Spinal cord (tissue), 10 donors: ENCODE measurements around the gene SMIM44. TPM values are rescaled to one million over a fixed set of nuclear protein-coding genes. Genes with fewer than 3 reads are reported as not detected.

ENCODE experiments used
- DNase-seq, 6 donors: peaks; one replicate each; pipeline versions ENCODE4 v3.0.0 to v3.0.0-alpha.2; 2013 to 2015; ENCODE audit warnings: low spot score in 6 of 6, low read depth in 4 of 6
- H3K27ac ChIP-seq: one replicate; pipeline ENCODE4 v1.5.1; 2013; ENCODE audit warnings: low read depth, low read length, control low read depth
- H3K27me3 ChIP-seq: one replicate; pipeline ENCODE4 v1.6.1; 2013; ENCODE audit warnings: low read length; ENCODE audit not compliant: control insufficient read depth, insufficient read depth
- H3K36me3 ChIP-seq: one replicate; pipeline ENCODE4 v1.6.1; 2013; ENCODE audit warnings: low read length; ENCODE audit not compliant: control insufficient read depth, insufficient read depth
- H3K4me1 ChIP-seq: one replicate; pipeline ENCODE4 v1.6.1; 2013; ENCODE audit warnings: low read length; ENCODE audit not compliant: control insufficient read depth, insufficient read depth
- H3K4me3 ChIP-seq: one replicate; pipeline ENCODE4 v1.5.1; 2013; ENCODE audit warnings: low read depth, low read length, control low read depth
- H3K9me3 ChIP-seq: one replicate; pipeline ENCODE4 v1.6.1; 2013; ENCODE audit warnings: low read length; ENCODE audit not compliant: control insufficient read depth, insufficient read depth
- WGBS: methylation state at CpG from one replicate; pipeline ENCODE4 v1.1.5; 2013; ENCODE audit warnings: missing lambda C conversion rate; ENCODE audit not compliant: insufficient coverage; 5-methylcytosine and 5-hydroxymethylcytosine counted together
- polyA plus RNA-seq, 2 donors: library from polyadenylated mRNA; unstranded; fragments of 120-200 nt; gene quantifications; one replicate each; pipeline ENCODE4 v1.2.1, GENCODE V29; 2013; ENCODE audit not compliant: insufficient read length in 2 of 2
- total RNA-seq, 2 donors: library from RNA; depleted of rRNA in 1 of 2; stranded (reverse); fragments of 120-200 nt in 1 of 2; fragments of >200 nt in 1 of 2; gene quantifications; one replicate each; pipeline versions ENCODE4 v1.2.3 to v1.2.4, GENCODE V29; 2013 to 2014
- donor health status: healthy.

SMIM44 gene
- total and polyA plus RNA-seq, 4 donors = not detected

DNA sequence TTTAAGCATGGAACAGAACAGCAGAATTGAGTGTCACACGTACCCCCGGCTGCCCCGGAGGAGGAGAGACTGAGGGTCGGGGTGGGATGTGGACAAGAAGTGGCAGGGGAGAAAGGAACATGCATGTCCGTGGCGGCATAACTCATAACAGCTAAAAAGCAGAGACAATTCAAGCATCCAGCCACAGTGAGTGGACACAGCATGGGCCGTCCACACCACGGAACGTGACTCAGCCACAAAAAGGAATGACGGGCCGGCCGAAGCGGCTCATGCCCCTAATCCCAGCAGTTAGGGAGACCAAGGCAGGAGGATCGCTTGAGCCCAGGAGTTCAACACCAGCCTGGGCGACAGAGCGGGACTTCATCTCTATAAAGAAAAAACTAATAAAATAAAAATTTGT, 9.7 kb upstream of the SMIM44 start:
- DNase-seq = no peak
- no peaks in the 10 kb centered on the region for H3K9me3 ChIP-seq
- no peaks in the 10 kb centered on the region for H3K27me3 ChIP-seq
- H3K36me3 ChIP-seq = peaks cover 90% of the 10 kb centered on the region
- H3K4me1 ChIP-seq = no peaks in the 10 kb centered on the region
- no peak overlapping the region for H3K27ac ChIP-seq
- no peak overlapping the region for H3K4me3 ChIP-seq
- 92% methylated on average over 9 of the region's 16 CpGs for WGBS

GRCh38 chr19:3492131-3492839, 9.0 kb upstream of the SMIM44 start:
- Histone ChIP-seq H3K4me1 (no peaks in the 10 kb centered on the region), H3K4me3 (no peak overlapping the region), H3K9me3 (no peaks in the 10 kb centered on the region), H3K27me3 (no peaks in the 10 kb centered on the region), H3K27ac (no peak overlapping the region), H3K36me3 (peaks cover 84% of the 10 kb centered on the region)
- 96% methylated on average over 44 of the region's 45 CpGs for WGBS
- no peak for DNase-seq

DNA sequence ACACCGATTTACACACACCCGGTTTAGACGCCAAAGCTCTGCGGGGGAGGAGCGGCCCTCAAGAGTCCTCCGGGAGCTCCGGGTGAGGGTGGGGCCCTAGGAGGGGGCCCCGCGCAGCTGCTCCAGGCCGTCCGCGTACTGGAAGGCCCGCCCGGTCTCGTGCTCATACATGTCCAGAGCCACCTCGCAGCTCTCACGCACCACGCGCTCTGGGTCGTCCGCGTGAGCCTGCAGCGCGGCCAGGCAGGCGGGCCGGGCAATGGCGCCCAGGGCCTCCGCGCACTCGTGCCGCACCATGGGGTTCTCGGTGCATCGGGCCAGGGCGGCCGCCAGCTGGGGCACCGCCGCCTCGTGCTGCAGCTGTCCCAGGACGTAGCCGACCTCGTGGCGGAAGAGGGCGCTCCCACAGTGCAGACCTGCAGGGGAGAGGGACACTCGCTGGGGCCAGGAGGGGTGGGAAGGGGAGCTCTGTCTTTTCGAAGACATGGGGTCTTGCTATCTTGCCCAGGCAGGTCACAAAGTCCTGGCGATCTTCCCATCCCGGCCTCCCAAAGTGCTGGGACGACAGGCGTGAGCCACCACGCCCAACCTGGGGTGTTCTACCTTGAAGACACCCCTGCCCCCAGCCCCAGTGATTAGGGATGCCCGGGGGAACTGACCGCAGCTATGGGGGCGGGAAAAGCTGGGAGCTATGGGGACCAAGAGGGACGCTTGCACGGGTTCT, 8.3 kb upstream of the SMIM44 start:
- DNase-seq = no peak
- H3K9me3 ChIP-seq = no peaks in the 10 kb centered on the region
- no peaks in the 10 kb centered on the region for H3K27me3 ChIP-seq
- H3K36me3 ChIP-seq = peaks cover 82% of the 10 kb centered on the region
- 96% methylated on average over 52 of the region's 55 CpGs for WGBS
- H3K4me1 ChIP-seq = no peaks in the 10 kb centered on the region
- H3K27ac ChIP-seq = no peak overlapping the region
- H3K4me3 ChIP-seq = no peak overlapping the region

- no peak for DNase-seq
- Histone ChIP-seq H3K27ac (no peak overlapping the region), H3K4me3 (no peak overlapping the region), H3K9me3 (no peaks in the 10 kb centered on the region), H3K4me1 (peaks cover 5% of the 10 kb centered on the region), H3K27me3 (peaks cover 55% of the 10 kb centered on the region), H3K36me3 (peaks cover 5% of the 10 kb centered on the region)
- WGBS = 76% methylated on average over 43 of the region's 49 CpGs
These were observed 575 bp downstream of the SMIM44 start for GRCh38 chr19:3482507-3483225.

DNA sequence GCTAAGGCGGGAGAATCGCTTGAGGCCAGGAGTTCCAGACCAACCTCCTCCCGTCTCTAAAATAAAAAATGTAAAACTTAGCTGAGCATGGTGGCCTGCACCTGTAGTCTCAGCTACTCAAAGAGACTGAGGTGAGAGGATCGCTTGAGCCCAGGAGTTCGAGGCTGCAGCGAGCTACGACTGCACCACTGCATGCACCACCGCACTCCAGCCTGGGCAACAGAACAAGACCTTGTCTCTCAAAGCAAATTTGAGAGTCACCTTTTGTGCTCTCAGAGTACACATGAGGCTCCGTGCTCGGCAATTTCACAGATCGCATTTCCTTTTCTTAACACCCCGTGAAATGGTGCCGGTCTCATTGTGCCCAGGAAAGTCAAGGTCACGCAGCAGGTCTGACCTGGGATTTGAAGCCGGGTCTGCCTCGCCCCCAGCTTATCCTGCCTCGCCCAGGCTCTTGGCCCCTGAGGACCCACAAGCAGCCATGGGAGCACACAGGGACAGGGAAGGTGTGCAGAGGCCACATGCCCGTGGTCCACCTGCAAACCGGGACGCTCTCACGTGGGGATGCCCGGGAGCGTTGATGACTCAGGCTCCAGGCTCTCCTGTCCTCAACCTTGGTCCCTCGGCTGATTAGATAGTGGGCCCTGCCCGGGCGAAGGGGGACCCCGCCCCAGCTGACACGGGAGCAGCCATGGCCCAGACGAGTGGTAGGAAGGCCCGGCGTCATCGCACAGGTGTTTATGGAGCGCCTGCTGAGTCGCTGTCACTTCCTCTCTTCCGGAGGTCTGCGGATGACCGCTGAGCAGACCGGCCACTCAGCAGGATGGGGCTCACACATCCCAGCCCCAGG, 1.8 kb downstream of the SMIM44 start:
- DNase-seq = no peak
- Histone ChIP-seq H3K27ac (no peak overlapping the region), H3K4me1 (peaks cover 5% of the 10 kb centered on the region), H3K27me3 (peaks cover 59% of the 10 kb centered on the region), H3K36me3 (no peaks in the 10 kb centered on the region), H3K4me3 (no peak overlapping the region), H3K9me3 (no peaks in the 10 kb centered on the region)
- WGBS = 44% methylated on average over 35 of the region's 38 CpGs

DNA sequence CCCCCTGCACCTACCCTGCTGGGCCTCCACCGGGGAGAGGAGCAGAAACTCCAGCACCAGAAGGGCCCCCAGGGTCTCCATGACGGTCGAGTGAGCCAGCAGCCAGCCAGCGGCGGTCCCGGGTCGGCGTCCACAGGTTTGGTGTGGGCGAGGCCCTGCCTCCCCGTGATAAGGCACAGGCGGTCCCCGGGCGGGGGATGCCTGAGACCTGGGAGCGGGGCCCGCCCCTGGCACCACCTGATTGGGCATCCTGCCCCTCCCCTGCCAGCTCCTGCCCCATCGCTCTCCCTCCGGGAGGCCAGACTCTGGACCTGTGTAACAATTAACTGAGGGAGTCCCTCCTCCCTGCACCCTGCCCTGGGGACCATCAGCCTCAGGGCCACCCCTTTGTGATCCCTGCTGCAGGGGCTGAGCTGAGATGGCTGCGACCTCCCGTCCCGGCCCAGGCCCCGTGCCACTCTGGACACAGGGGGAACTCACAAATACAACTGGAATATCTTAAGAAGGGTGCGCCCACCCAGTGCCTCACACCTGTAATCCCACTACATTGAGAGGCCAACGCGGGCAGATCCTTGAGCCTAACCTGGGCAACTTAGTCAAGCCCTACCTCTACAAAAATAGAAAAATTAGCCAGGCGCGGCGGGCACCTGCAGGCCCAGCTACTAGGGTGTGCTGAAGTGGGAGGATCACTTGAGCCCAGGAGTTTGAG, 2.7 kb downstream of the SMIM44 start, which contains the start of gene SMIM24:
Gene SMIM24 (minus strand): TSS at position 143 of the 709 bp plus-strand sequence. CDS start 62 bp downstream, at position 81.
- H3K27me3 ChIP-seq = peaks cover 60% of the 10 kb centered on the region

DNA sequence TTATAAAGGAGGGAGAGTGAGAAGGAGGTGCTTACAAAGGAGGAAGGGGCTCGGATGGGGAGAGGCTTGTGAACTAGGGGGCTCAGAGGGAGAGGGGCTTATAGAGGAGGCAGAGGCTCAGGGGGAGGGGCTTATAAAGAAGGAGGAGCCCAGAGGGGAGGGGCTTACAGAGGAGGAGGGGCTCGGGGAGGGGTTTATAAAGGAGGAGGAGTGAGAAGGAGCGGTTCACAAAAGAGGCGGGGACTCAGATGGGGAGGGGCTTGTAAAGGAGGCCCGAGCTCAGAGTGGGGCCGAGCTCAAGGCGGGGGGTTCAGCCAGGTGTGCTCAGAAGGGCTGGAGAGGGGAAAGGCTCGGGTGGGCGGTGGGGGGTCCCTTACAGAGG, 3.4 kb downstream of the SMIM44 start:
- 39% methylated on average over 6 of the region's 9 CpGs for whole genome bisulfite sequencing
- H3K27me3 ChIP-seq = peaks cover 60% of the 10 kb centered on the region

More for the DNA sequence above, 2.7 kb downstream of the SMIM44 start, which contains the start of gene SMIM24:
- H3K4me3 ChIP-seq = no peak within 1 kb of the TSS
- no peaks in the 10 kb centered on the region for H3K9me3 ChIP-seq
- no peaks in the 10 kb centered on the region for H3K36me3 ChIP-seq
- WGBS = 39% methylated on average over 22 of the region's 27 CpGs
- peaks cover 5% of the 10 kb centered on the region for H3K4me1 ChIP-seq
- no peak within 1 kb of the TSS for H3K27ac ChIP-seq
- DNase-seq = no peak

GRCh38 chr19:3479177-3479833, 3.9 kb downstream of the SMIM44 start:
- Histone ChIP-seq H3K27ac (no peak overlapping the region), H3K4me1 (peaks cover 5% of the 10 kb centered on the region), H3K9me3 (no peaks in the 10 kb centered on the region), H3K36me3 (no peaks in the 10 kb centered on the region), H3K4me3 (no peak overlapping the region), H3K27me3 (peaks cover 59% of the 10 kb centered on the region)
- 36% methylated on average over 7 of the region's 7 CpGs for WGBS
- DNase-seq = no peak

More for the DNA sequence above, 3.4 kb downstream of the SMIM44 start:
- no peak for DNase-seq
- H3K4me1 ChIP-seq = peaks cover 5% of the 10 kb centered on the region
- H3K9me3 ChIP-seq = no peaks in the 10 kb centered on the region
- H3K4me3 ChIP-seq = no peak overlapping the region
- H3K27ac ChIP-seq = no peak overlapping the region
- no peaks in the 10 kb centered on the region for H3K36me3 ChIP-seq
